Neural crest cell (in vitro differentiated cells): ENCODE data around the gene AATK. TPM values are rescaled to one million over a fixed set of nuclear protein-coding genes. Genes with fewer than 3 reads are reported as not detected.

Experiments
- DNase-seq: peaks from one replicate; pipeline ENCODE4 v3.0.0; 2021; ENCODE audit warnings: low read depth, mixed read lengths, low spot score
- H3K27ac Mint-ChIP-seq: one replicate; pipeline ENCODE4 v1.8.0; 2021; ENCODE audit warnings: mild to moderate bottlenecking, mixed read lengths; ENCODE audit not compliant: unreplicated experiment
- H3K27me3 Mint-ChIP-seq: 2 replicates; pipeline ENCODE4 v1.8.0; 2021; ENCODE audit warnings: low read depth, mild to moderate bottlenecking, mixed read lengths
- H3K36me3 Mint-ChIP-seq: 2 replicates; pipeline ENCODE4 v1.8.0; 2021; ENCODE audit warnings: low read depth, mild to moderate bottlenecking, mixed read lengths
- H3K4me1 Mint-ChIP-seq: 2 replicates; pipeline ENCODE4 v1.8.0; 2021; ENCODE audit warnings: mixed read lengths
- H3K4me3 Mint-ChIP-seq: one replicate; pipeline ENCODE4 v1.8.0; 2021; ENCODE audit warnings: mild to moderate bottlenecking, mixed read lengths
- H3K9me3 Mint-ChIP-seq: 2 replicates; pipeline ENCODE4 v1.8.0; 2021; ENCODE audit warnings: mixed read lengths
- total RNA-seq: library from RNA; stranded (reverse); gene quantifications from 2 replicates; pipeline ENCODE4 v1.2.1, GENCODE V29; 2021
- TF ChIP-seq, protein P1 (sequence below): fragments of 200-600 bp; sonication (generic); conservative IDR thresholded peaks from 2 replicates; pipeline ENCODE4 v1.5.0; 2021; ENCODE audit warnings: antibody characterized with exemption, mild to moderate bottlenecking

AATK gene
- total RNA-seq, 1 donor from 2014 or later: 6.0 TPM

DNA sequence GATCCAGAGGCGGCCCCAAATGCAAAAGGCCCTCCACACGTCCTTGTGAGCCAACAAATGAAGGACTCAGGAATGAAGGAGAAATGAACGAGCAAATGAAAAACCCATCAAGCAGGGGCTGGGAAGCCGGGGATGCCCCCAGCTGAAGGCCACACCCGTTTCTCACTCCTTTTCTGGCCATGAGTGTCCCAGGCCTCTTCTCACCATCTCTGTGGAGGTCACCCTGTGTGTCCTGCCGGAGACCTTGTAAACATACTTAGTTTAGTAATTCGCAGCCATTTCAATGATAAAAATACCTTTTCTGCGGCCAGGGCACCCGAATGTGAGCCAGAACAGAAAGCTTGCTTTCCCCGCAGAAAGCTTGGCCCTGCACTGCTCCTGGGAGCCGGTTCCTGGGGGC is 21.1 kb upstream of the AATK start:
- Mint-ChIP-seq H3K9me3 (no peaks in the 10 kb centered on the region), H3K27me3 (peaks cover 4% of the 10 kb centered on the region), H3K4me3 (no peak overlapping the region), H3K36me3 (no peaks in the 10 kb centered on the region), H3K27ac (peak overlapping the region; percentile 50), H3K4me1 (peaks cover 6% of the 10 kb centered on the region)
- DNase-seq: no peak
- TF ChIP-seq, protein P1, sequence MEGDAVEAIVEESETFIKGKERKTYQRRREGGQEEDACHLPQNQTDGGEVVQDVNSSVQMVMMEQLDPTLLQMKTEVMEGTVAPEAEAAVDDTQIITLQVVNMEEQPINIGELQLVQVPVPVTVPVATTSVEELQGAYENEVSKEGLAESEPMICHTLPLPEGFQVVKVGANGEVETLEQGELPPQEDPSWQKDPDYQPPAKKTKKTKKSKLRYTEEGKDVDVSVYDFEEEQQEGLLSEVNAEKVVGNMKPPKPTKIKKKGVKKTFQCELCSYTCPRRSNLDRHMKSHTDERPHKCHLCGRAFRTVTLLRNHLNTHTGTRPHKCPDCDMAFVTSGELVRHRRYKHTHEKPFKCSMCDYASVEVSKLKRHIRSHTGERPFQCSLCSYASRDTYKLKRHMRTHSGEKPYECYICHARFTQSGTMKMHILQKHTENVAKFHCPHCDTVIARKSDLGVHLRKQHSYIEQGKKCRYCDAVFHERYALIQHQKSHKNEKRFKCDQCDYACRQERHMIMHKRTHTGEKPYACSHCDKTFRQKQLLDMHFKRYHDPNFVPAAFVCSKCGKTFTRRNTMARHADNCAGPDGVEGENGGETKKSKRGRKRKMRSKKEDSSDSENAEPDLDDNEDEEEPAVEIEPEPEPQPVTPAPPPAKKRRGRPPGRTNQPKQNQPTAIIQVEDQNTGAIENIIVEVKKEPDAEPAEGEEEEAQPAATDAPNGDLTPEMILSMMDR: no peak

DNA sequence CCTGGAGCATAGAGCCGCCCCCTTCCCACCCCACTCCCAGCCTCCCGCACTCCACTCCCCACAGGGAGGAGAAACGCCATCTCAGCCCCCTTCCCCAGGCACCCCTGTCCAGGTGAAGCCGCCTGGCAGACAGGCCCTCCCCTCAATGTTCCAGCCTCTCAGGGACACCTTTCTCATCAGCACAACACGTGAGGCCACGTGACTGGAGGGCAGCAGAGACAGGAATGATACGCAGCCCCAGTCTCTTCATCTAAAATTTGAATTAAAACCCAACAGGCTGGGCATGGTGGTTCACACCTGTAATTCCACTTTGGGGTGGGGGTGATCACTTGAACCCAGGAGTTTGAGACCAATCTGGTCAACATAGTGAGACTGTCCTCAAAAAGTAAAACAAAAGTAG is 20.2 kb upstream of the AATK start:
- Mint-ChIP-seq H3K9me3 (no peaks in the 10 kb centered on the region), H3K4me3 (no peak overlapping the region), H3K27me3 (peaks cover 4% of the 10 kb centered on the region), H3K27ac (no peak overlapping the region), H3K4me1 (peaks cover 6% of the 10 kb centered on the region), H3K36me3 (no peaks in the 10 kb centered on the region)
- TF ChIP-seq, protein P1: no peak
- no peak for DNase-seq

DNA sequence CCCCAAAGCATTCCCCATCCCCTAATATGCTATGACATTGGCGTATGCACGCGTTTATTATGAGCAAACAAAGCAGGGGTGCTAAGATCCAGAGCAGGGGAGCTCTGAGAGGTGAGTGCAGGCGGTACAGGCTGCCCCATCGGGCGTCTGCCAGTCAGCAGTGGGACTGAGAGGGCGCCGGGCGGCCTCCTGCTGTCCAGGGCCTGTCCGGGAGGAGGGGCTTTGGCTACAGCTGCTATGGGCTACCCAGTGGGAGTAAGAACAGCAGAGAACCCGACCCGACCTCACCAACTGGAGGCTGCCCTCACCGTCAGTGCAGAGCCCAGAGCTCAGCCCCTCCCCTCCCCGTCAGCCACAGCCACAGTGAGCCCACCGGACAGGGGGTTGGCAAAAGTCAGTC is 18.5 kb upstream of the AATK start:
- H3K9me3 Mint-ChIP-seq: no peaks in the 10 kb centered on the region
- H3K4me3 Mint-ChIP-seq: peak overlapping the region; percentile 24
- peaks cover 6% of the 10 kb centered on the region for H3K4me1 Mint-ChIP-seq
- H3K36me3 Mint-ChIP-seq: no peaks in the 10 kb centered on the region
- no peak overlapping the region for H3K27ac Mint-ChIP-seq
- TF ChIP-seq, protein P1: no peak
- peaks cover 4% of the 10 kb centered on the region for H3K27me3 Mint-ChIP-seq
- DNase-seq: no peak

DNA sequence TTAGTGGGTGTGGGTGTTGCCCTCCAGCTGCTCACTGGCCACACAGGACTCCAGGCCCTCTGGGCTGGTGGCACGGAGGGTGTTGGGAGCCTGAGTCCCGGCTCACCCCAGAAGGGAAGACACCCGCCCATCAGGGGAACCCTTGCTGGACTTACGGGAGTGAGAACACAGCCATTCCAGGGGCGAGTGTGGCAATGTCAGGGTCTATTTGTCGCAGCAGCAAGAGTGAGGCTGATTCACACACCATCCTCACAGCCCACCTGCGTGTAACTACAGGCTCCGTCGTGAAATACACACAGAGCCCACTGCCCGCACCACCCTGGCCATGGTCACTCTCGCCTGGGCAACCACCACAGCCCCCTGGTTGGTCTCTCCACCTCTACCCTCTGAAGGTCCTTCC is 17.8 kb upstream of the AATK start:
- TF ChIP-seq, protein P1: no peak

DNA sequence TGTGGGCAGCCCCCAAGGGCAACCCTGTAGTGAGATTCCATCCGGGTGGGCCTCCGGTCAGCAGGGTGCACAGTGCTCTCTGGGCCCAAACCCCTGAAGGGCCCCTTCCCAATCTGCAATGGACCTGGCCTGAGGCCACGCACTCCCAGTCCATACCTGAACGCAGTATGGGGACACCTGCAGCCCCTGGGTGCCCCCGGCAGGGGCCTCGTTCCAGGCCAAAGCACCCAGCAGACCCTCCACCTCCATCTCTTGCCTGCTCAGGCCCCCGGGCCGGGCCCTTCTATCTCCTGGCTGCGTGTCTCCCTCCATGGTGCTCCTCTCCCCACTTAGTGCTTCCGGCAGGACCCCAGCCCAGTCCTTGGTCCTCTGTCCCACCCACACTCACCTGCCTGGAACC is 17.3 kb upstream of the AATK start:
- TF ChIP-seq, protein P1: no peak
- Mint-ChIP-seq H3K4me3 (no peak overlapping the region), H3K4me1 (peaks cover 6% of the 10 kb centered on the region), H3K27ac (no peak overlapping the region), H3K27me3 (peaks cover 4% of the 10 kb centered on the region), H3K36me3 (no peaks in the 10 kb centered on the region), H3K9me3 (no peaks in the 10 kb centered on the region)
- no peak for DNase-seq

More for the DNA sequence above, 17.8 kb upstream of the AATK start:
- Mint-ChIP-seq H3K27me3 (peaks cover 4% of the 10 kb centered on the region), H3K9me3 (no peaks in the 10 kb centered on the region), H3K36me3 (no peaks in the 10 kb centered on the region), H3K4me1 (peaks cover 6% of the 10 kb centered on the region), H3K4me3 (peak overlapping the region; percentile 24), H3K27ac (no peak overlapping the region)
- DNase-seq: no peak

DNA sequence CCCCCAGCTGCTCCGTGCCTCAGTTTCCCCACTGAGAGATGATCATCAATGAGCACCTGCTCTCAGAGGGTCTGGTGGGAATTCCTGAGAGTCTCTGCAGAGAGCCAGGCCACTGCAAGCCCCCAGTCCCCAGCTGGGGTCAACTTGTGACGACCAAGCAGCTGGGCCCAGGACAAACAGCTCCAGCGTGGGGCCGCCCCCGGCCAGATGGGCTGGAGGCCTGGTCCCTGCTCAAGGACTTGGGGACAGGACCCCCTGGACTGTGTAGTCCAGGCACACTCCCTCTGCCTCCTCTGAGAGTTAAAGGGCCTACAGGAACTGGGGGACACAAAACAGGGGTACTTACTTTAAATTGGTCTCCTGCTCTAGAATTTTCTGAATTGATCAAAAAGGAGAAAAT is 16.6 kb upstream of the AATK start:
- H3K27me3 Mint-ChIP-seq: peaks cover 4% of the 10 kb centered on the region
- no peaks in the 10 kb centered on the region for H3K36me3 Mint-ChIP-seq
- H3K4me1 Mint-ChIP-seq: peaks cover 6% of the 10 kb centered on the region
- DNase-seq: no peak
- H3K9me3 Mint-ChIP-seq: no peaks in the 10 kb centered on the region
- TF ChIP-seq, protein P1: no peak
- H3K4me3 Mint-ChIP-seq: no peak overlapping the region
- no peak overlapping the region for H3K27ac Mint-ChIP-seq
